NCI-H128 (cell line): ENCODE measurements around the gene EYS.
"Not testable (repeated sequence)": the region's sequence is repeated elsewhere in the genome, so short reads cannot be mapped to it uniquely, and the experiment has no call there.

Source experiments
- DNase-seq: peaks from one replicate; lab custom pipeline; 2025; ENCODE audit not compliant: unreplicated experiment; lab: John Stamatoyannopoulos, UW

EYS gene

GRCh38 chr6:64012351-64013001 lies 1694.5 kb downstream of the EYS start:
- DNase-seq = no peak

GRCh38 chr6:64010666-64011065 lies 1696.4 kb downstream of the EYS start:
- no peak for DNase-seq

- DNase-seq = no peak
These were observed 1697.0 kb downstream of the EYS start for GRCh38 chr6:64010010-64010409.

GRCh38 chr6:64006246-64006645 lies 1700.8 kb downstream of the EYS start:
- no peak for DNase-seq

DNA sequence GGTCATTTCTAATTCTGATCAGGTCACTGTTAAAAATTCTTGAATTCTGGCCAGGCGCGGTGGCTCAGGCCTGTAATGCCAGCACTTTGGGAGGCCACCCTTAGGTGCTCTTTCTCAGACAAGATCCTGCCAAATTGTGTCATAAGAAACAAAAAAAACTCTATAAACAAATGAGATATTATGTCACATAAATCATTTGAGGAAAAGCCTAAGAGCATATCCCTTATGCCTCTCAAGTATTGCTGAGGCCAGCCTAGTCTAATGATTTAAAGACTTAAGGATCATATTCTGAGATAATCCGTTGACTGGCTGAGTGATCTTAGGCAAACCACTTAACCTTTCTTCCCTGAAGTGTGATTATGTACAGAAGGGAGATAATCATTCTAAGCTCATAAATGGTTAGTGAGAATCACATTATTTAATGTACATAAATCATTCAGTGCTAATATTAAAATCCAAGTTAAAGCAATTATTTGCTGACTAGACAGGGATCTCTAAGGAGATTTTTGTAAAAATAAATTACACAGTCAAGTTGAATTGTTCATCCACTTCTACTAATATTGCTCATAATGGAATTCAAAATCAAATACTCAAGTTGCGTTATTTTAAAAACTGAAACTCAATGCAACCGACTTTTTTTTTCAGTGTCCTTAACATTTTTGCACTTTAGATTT lies 1706.1 kb downstream of the EYS start:
- DNase-seq = no peak

DNA sequence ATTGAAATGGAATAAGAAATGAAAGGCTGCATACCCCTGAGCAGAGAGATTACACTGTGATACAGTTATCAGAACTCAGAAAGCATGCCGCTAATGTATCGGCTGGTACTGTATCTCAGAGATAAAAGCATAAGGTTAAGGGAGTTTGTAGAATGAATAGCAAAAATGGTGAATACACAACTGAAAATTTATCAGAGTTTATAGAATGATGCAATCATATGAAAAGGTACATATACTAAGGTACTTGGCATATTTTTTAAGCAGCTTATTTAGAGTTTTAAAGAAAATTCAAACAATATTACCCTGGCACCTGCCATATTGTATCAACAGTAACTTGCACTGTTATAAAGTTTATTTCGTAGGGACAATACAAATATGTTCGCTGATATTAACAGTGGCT lies 1707.4 kb downstream of the EYS start:
- no peak for DNase-seq

GRCh38 chr6:63998991-63999390 lies 1708.0 kb downstream of the EYS start:
- no peak for DNase-seq

GRCh38 chr6:63997734-63998133 lies 1709.3 kb downstream of the EYS start:
- no peak for DNase-seq

DNA sequence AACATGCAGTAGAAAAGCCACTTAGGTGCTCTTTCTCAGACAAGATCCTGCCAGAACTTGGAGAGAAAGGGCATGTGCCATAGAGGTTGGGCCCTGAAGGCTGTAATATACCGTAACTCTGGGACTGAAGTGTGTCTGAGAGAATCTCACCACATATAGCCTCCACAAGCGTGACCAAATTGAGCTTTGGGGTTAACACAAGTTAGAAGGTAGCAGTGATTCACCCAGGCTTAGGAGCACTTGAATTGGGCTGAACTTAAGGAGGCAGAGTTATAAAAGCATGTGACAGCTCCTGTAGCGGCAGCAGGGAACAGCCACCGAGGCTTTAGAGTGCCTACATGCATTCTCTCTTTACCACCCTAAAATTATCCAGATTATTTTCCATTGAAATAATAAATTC lies 1709.8 kb downstream of the EYS start:
- DNase-seq = no peak

DNA sequence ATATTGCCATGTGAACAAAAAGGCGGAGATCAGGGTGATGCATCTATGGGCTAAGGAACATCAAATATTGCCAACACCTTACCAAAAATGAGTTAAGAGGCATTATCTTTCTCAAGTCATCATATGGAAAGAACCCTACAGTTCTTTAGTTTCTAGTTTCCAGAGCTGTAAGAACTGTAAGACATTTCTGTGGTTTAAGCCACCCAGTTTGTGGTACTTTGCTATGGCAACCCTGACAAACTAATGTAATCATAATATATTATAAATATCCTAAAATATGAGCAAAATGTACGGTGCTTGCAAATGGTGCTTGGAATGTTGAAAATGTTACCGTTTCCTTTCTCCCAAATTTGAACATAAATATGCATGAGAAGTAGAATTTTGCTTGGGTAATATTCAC lies 1721.8 kb downstream of the EYS start:
- no peak for DNase-seq

- no peak for DNase-seq
These were observed 1731.3 kb downstream of the EYS start for GRCh38 chr6:63975699-63976098.

DNA sequence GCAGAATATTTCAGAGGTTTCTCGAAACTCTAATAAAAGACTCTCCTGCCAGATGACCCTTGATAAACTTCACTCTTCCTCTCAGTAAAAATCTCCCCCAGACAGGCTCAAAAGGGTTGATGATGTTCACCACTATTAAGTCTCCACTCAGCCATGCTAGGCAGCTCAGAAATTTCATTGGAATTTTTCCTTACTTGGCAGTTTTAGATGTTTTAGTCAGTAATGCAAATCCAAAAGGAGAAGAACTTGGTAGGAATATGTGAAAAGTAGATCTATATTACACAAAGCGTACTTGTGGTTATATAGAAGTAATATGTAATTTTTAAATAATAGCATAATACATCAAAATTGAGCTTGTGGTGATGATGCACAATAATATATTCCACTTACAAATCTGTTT lies 1738.4 kb downstream of the EYS start:
- no peak for DNase-seq

DNA sequence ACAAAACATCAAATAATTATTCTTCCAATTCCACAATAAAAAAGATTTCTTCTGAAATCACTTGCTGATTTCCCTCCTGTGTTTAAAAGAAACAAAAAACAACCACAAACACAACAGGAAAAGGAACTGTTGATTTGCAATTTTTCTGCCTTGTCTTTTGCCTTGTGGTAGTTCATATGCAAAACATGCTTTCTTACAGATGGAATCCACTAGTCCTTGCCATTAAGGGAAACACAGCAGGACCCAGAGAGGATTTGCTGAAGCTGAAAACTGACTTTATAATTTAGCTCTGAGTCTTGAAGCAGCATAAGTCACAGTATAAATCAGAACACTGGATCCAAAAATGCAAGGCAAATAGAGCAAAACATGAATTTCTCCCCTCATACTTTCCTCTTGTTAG lies 1742.7 kb downstream of the EYS start:
- DNase-seq = no peak

DNA sequence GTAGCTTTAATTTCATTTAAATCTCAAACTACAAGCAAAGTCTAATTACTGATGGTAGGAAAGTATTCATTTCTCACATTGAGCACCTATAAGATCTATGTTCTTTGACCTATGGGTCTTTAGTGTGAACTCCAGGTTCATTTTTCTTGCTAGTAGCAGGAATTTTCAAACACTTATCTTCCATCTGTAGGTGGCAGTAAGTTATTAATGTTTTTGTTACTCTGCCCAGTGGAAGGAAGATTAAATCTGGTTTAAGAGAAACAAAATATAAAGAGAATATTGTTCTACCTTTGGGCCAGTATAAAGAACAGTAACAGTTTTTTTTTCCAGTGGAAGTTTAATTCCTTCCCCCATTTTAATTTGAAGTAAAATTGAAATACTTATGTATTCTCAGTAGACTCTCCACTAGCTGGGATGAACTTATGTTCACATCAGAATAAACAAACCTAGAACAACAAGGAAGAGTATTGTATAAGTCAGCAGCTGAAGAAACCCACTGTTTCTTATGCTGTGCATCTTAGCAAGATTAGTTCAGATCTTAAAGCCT lies 1743.2 kb downstream of the EYS start:
- no peak for DNase-seq

DNA sequence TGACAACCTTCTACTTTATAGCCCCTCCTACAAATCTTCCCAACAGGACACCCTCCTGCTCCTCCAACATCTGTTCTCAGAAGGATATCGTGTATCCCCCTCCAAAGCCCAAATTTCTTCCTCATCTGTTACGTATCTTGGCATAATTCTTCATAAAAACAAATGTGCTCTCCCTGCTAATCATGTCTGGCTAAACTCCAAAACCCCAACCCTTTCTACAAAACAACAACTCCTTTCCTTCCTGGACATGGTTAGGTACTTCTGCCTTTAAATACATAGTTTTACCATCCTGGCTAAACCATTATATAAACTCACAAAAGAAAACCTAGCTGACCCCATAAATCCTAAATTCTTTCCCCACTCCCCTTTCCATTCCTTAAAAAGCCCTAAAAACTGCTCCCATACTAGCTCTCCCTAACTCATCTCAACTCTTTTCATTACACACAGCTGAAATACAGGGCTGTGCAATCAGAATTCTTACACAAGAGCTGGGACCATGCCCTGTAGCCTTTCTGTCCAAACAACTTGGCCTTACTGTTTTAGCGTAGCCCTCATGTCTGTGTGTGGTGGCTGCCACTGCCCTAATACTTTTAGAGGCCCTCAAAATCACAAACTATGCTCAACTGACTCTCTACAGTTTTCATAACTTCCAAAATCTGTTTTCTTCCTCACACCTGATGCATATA lies 1753.5 kb downstream of the EYS start:
- DNase-seq = not testable (repeated sequence)

DNA sequence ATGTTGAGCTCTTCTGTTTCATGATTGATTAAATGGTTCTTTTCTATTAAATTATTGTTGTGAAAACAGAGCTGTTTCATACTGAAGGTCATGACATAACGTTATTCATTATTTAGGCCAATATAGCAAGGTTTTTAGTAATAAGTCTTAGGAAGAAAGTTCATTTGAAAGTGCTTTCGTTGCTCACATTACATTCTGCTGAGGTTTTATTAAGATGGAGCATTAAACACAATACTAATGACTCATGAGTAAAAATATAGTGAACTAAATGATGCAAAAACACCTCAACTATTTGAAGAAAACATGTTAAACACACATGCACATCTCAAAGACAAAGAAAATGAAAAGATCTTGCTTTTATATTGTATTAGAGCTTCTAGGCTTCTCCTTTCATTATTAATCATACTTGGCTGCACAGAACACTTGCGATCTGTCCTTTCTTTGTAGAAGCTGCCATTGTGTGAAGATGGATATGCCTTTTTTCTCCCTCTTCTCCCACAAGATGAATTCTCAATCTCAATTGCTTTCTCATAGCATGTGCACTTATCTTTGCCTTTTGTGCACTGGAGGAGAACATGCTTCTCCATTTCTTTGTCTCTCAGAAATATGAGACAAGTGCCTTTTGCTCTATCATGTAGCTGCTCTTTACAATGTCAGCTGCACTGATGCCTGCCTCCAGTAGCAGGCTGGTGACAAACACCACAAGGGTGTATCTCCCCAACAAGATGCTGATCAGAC lies 1759.1 kb downstream of the EYS start:
- DNase-seq = no peak

GRCh38 chr6:63945987-63946386 lies 1761.0 kb downstream of the EYS start:
- no peak for DNase-seq

GRCh38 chr6:63943826-63944225 lies 1763.2 kb downstream of the EYS start:
- no peak for DNase-seq

GRCh38 chr6:63941747-63942470 lies 1765.1 kb downstream of the EYS start:
- no peak for DNase-seq

DNA sequence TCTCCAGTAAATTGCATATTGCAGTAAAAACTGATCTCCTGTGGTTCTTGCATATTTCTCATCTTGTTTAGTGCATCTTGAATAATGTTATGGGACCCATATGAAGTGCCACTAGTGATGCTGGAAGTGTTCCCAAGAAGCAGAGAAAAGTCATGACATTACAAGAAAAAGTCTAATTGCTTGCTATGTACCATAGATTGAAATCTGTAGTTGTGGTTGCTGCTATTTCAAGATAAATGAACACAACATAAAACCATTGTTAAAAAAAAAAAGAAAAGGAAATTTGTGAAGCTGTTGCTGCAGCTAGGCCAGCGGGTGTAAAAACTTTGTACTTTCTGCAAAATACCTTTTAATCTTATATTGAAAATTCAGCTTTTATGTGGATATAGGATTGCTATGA lies 1767.0 kb downstream of the EYS start:
- no peak for DNase-seq

DNA sequence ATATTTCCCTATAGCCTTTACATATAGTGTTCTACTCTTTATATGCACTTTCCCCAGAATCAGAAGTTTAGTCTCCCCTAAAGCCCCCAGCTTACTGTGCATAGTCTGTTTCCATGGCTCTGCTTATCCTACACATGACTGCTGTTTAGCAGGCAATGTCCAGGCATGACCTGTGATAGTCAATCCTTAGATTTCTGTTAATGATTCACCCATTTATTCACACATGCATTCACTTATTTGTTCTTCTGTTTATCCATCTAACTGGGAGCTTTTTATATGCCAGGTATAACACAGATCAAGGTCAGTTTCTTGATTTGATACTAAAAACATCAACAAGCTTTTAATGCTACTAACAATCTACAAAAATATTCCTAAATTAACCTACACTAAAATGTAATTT lies 1770.6 kb downstream of the EYS start:
- DNase-seq = no peak
